Mammary epithelial cell (primary cell): ENCODE data around the gene PTPRR.

Experiments used
- EZH2 ChIP-seq: IDR thresholded peaks from 2 replicates; pipeline ENCODE4 v1.6.1; 2012; ENCODE audit warnings: low read length, inconsistent platforms, borderline replicate concordance
- TF ChIP-seq, protein P1 (sequence below), 2 donors: IDR thresholded peaks in 1 of 2; conservative IDR thresholded peaks in 1 of 2; 2 replicates each; pipeline ENCODE4 v1.5.1; 2011 to 2012; ENCODE audit warnings: inconsistent platforms in 2 of 2, low read length in 2 of 2, mild to moderate bottlenecking in 2 of 2, control low read depth in 1 of 2, low read depth in 1 of 2; ENCODE audit not compliant: insufficient read depth in 1 of 2; ENCODE audit errors: extremely low read depth in 1 of 2

DNA sequence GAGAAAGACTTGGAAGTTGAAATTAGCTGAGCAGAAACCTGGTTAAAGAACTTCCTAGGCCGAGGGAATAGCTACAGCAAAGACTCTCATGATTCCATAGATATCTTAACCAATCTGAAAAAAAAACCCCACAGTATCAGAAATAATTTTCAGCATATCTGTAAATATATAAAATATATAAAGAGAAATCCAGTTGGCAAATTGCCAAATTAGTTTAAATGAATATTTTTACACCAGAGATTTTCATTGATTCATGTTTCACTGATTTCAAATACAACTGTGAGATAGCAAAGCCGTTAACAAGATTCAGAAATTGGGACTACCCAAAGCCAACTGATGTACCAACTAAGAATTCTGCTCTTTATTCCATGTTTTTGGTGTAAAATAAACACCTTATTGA lies 6.8 kb upstream of the PTPRR start:
- TF ChIP-seq, protein P1, sequence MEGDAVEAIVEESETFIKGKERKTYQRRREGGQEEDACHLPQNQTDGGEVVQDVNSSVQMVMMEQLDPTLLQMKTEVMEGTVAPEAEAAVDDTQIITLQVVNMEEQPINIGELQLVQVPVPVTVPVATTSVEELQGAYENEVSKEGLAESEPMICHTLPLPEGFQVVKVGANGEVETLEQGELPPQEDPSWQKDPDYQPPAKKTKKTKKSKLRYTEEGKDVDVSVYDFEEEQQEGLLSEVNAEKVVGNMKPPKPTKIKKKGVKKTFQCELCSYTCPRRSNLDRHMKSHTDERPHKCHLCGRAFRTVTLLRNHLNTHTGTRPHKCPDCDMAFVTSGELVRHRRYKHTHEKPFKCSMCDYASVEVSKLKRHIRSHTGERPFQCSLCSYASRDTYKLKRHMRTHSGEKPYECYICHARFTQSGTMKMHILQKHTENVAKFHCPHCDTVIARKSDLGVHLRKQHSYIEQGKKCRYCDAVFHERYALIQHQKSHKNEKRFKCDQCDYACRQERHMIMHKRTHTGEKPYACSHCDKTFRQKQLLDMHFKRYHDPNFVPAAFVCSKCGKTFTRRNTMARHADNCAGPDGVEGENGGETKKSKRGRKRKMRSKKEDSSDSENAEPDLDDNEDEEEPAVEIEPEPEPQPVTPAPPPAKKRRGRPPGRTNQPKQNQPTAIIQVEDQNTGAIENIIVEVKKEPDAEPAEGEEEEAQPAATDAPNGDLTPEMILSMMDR (conservative IDR thresholded peaks at IDR 0.05 in 1 of 2, IDR thresholded peaks at IDR 0.05 in 1 of 2; ENCODE audit: extremely low read depth in 1 of 2, insufficient read depth in 1 of 2, low read depth in 1 of 2, low read length in 2 of 2): no peak
- TF ChIP-seq EZH2: no peak
